Panc1 (cell line): Measurements from ENCODE around the gene TCN1. TPM values are rescaled to one million over a fixed set of nuclear protein-coding genes. Genes with fewer than 3 reads are reported as not detected.

Source experiments
- total RNA-seq: library from RNA; stranded (reverse); gene quantifications from one replicate; pipeline ENCODE4 v1.2.1, GENCODE V29; 2021; ENCODE audit not compliant: unreplicated experiment

TCN1 gene
- total RNA-seq, 1 experiment from 2014 or later = not detected

Other genes starting within 250 kb of the TCN1 start
- 57.0 TPM for gene PATL1, start 197.4 kb downstream of the TCN1 start, total RNA-seq
- gene OR10V1, start 152.6 kb downstream of the TCN1 start, total RNA-seq = not detected
- 34.8 TPM for gene STX3, start 111.1 kb downstream of the TCN1 start, total RNA-seq
- 41.8 TPM for gene MRPL16, start 55.7 kb downstream of the TCN1 start, total RNA-seq
- gene CBLIF, start 21.0 kb downstream of the TCN1 start, total RNA-seq = not detected
- not detected for gene OOSP3, start 12.3 kb upstream of the TCN1 start, total RNA-seq
- not detected for gene OOSP1, start 71.9 kb upstream of the TCN1 start, total RNA-seq
- gene OOSP4A, start 97.5 kb upstream of the TCN1 start, total RNA-seq = not detected
- not detected for gene OOSP4B, start 150.7 kb upstream of the TCN1 start, total RNA-seq
- gene OOSP2, start 173.9 kb upstream of the TCN1 start, total RNA-seq = not detected
- gene MS4A3, start 190.2 kb upstream of the TCN1 start, total RNA-seq = 0.13 TPM
- not detected for gene MS4A2, start 222.2 kb upstream of the TCN1 start, total RNA-seq